ENCODE results near the gene ITGA11.

GRCh38 chr15:68366314-68366713 lies 65.6 kb downstream of the ITGA11 start:
- no peak for TF ChIP-seq CTCF (IDR thresholded peaks at IDR 0.05)
- no peak for TF ChIP-seq POLR2A (IDR thresholded peaks at IDR 0.05)

Measured in ovary (tissue), 3 donors.